Pulmonary artery endothelial cell (primary cell): ENCODE data around the gene CD151. TPM values are rescaled to one million over a fixed set of nuclear protein-coding genes. Genes with fewer than 3 reads are reported as not detected.

Experiments used
- DNase-seq: peaks from one replicate; pipeline ENCODE4 v3.0.0-alpha.2; 2011; ENCODE audit warnings: low read depth, low spot score
- total RNA-seq: library from RNA; depleted of rRNA; stranded (reverse); fragments of >200 nt; gene quantifications from 2 replicates; pipeline ENCODE4 v1.2.3, GENCODE V29; 2014

CD151 gene
- total RNA-seq: 578 and 647 TPM in 2 replicates

DNA sequence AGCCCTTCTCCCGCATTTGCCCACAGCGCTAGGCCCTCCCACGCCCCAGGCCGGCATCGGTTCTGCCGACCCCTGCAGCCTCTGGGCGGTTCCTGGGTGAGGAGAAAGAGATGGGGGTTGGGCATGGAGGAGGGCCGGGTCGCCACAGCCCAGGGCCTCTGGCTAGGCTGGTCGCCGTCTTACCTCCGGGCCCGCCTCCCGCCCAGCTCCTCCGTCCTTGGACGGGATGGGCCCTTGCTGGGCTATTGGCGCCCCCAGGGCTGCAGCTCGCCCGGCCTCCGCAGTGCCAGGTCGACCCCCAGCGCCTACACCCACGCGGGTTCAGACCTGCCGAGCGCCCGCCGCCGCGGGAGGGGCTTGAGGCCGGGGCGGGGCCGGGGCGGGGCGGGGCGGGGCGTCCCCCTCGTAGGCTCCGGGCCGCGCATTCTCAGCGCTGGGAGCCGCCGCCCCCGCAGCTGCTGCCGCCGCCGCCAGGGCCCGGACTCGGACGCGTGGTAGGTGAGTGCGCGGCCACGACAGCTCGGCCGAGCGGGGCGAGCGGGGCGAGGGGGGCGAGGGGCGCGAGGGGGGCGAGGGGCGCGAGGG, at the start of gene CD151:
Gene CD151 (plus strand): TSS at position 424 of the 585 bp plus-strand sequence. CDS start 3,118 bp downstream, outside the sequence.
- no peak for DNase-seq

DNA sequence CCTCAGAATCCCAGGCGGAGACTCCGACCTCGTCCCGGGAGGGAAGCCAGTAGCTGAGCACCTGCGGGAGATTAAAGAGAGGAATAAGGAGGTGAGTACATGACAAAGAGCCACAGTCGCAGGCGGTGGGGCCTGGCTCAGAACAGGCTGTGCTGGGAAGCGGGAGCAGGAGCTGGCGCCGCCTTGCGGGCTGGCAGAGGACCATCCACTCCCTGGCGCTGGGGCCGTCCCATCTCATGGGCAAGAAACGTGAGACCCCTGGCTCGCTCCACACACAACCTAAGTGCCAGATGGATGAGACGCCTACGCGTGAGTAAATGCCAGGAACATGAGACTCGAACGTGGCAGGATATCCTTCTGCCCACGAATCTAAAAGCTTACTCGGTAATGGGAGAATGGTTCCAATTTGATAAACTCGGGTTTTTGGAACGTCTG, 49.2 kb upstream of the CD151 start:
- peak; percentile 59 for DNase-seq

DNA sequence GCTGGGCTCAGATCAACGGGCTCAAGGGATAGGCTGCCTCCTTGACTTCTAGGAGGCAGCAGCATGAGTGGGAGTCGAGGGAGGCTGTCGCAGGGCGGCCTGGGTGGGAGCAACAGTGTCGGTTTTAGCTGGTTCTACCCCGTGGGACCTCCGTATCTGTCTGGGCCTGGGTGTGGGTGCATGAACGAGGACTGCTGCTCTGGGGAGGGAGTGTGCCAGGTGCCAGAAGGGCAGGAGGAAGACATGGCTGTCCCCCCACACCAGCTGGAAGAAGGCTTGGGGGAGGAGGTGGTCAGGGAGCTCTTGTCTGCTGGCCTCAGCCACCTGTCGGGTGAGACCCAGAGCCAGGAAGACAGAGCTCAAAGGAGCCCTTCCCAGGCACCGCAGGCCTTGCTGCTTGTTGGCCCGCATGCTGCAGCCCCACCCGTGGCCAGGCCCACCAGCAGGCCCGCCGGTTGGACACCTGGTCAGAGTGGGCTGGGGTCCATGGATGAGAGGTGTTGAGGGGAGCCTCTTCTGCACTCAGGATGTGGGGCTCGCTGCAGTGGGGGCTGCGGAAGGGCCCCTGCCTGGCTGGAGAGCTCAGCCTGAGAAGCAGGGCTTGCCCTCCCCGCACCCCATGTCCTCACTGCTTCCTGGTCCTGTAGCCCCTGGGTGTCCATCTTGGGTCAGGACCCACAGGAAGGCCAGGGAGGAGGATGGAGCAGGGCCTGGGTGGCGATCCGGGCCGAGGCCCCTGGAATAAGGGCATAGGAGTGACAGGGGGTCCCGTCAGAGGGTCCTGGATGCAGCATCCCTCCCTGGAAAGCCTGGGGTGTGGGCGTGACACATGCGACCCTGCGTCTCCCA, 46.3 kb upstream of the CD151 start:
- DNase-seq: no peak

DNA sequence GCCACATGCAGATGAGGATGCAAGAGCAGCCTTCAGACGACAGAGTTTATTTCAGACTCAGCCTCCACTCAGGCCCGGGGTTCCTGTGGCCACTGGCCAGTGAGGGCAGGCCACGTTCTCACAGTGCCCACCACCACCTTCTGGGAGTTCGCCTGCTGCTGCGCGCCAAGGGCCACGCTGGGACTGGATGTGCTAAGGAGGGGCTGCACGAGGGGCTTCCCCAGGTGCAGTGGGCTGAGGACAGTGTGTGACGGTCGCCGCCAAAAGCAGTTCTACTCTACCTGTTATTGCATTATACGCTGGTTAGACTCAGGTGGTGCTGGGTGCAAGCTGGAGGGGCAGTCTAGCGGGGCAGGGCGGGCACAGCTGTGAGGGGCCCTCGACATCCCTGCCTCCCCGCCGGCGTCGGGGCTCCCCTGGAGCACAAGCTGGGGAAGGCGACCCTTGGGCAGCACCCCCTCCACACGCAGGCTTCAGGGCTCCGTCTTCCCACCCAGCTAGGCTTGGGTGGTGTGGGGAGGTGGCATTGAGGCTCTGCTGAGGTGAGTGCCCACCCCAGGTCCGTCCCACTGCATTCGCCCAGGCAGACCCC, 45.6 kb upstream of the CD151 start:
- no peak for DNase-seq

DNA sequence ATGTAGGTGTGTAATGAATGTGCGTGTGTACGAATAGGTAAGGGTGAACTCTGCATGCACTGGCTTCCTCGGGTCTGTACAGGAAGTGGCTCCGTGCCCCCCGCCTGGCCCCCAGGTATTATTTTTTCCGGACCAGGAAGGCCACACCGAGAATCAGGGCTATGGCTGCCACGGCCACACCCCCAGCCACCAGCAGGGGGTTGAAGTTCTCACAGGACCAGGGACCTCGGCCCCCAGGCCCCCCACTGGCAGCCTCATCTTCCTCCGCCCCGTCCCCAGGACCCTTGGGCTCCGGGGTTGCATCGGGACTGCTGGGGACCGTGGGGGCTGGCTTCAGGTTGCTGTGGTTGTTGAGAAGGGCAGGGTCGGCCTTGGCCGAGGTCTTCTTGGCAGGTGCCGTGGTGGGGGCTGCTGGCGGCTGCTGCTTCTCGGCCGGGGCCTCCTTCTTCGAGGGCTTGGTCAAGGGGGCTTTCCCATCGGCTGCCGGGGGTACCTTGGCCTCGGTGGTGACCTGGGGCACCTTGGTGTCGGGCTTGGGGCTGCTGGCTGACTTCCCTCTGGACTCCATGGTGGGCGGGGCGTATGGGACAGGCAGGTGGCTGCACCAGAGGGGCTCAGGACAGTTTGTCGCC, 44.6 kb upstream of the CD151 start:
- DNase-seq: no peak

DNA sequence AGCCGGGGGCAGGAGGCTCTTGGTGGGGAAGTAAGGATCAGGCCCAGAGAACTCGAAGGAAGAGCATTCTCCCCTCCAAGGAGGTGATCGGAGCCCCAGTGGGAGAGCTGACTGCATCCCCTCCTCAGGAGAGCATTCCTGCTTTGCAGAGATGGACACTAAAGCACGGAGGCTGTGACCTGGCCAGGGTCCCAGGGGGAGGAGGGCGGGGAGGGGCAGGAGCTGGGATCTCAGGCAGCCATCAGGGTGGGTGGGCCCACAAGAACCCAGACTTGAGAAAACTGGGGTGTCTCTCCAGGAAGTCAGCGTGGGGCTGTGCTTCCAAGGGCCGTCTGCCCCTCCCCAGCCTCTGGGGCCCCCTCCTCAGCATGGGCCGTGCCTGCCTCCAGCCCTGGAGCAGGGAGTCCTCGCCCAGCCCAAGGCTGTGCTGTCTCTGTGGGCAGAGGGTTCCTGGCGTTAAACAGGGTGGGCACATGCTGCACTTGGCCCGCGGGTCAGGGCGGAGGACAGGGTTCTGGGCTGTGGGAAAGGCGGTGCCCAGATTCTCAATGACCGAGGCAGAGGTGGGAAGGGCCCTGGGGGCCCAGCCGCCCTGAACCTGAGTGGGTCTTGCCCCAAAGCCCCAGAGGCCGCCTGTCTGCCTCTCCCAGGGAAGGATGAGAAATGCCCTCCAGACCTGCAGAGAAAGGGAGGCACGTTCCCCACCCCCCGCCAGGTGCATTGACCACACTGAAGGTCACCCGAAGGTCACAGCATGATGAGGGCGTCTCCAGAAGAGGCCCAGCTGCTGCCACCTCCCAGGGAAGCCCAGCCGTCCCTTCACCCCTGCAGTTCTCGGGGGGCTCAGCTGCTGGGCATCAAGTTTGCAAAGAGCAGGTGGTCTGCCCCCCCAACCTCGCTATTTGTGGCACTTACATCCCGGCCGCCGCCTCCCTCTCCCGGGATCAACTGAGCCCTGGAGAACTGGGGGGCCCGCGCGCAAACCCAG, 43.5 kb upstream of the CD151 start:
- DNase-seq: no peak

DNA sequence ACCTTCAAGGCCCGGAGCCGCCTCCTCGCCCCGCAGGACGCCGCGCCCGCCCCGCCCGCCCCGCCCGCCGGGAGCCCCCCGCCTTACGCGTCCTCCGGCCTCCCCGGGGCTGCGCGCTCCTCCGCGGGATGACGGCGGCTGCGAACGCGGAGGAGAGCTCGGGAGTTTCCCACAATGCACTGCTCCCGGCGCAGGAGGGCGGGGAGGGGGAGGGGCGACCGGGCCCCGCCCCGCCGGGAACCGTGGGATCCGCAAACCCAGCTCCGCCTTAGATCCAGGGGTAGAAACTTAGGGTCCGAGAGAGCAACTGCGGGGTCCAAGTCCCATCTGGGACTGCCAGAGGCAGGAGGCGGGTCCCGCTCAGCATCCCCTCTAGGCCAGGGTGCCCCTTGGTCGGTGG, 42.8 kb upstream of the CD151 start, which contains the start of gene CEND1:
Gene CEND1 (minus strand): TSS at position 148 of the 400 bp plus-strand sequence. CDS start 1,514 bp downstream, outside the sequence.
- no peak for DNase-seq

DNA sequence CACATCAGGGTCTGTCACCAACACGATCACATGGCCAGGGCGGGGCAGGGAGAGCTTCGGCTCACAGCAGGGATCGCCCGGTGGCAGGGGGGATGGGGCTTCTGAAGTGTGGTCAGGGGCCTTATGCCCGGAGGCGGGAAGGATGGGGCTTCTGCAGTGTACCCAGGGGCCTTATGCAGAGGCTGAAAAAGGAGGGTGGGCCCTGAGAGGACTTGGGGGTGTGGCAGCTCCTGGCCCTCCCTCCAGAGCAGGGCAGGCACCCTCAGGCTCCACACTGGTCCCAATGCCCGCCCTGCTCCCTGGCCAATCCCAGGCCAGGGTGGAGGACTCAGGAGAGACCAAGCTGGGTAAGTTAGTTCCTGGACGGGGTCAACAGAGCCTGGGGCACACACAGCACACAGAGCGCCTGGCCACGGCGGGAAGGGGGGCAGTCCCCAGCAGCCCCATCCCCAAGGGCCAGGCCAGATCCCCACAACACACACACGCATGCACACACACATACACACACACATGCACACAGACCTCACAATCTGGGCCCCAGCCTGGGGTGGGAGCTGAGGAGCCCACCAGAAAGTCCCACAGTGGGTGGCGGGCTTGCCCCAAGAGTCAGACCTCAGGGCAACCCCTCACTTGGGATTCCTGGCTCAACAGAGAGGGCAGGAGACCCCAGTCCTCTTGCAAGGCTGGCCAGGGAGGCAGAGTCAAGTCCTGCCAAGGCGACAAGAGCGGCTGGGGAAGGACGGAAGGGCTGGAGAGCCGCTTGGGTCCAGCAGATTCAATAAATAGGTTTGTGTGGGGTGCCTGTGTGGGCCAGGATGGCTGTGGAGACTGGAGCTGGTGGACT, 41.8 kb upstream of the CD151 start:
- no peak for DNase-seq

DNA sequence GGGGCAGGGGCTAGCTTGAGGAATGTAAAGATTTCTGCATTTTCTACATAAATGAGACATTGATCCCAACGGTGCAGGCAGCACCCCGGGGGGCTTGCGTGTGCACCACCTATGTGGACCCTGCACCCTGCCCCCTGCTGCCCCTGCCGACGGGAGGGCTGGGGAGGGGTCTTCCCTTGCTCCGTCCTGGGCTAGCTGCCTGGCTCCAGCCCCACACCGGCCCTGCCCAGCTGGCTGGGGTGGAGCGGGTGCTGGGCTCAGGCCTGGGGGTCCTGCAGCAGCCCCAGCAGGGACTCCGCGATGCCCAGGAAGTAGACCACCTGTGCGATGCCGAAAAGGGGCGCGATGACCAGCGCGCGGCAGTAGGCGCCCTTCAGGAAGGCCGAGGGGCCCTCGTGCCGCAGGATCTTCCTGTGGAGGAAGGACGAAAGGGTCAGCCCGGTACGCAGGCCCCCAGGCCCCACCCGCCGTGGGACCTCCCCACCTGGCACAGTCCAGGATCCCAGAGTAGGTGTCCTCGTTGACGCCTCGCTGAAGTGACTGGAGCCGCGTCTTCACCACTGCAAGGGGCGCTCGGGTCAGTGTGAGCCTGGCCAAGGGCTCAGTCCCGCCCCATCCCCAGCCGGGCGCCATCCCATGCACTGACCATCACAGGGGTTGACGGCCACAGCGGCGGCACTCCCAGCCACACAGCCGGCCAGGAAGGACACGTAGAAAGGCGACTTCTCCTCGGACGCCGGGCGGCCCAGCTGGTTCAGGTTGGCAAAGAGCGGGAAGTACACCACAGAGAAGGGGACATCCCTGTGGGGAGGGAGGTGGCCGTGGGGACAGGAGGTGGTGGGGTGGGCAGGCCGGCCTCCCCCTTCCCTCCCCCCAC, 40.9 kb upstream of the CD151 start:
- DNase-seq: no peak

DNA sequence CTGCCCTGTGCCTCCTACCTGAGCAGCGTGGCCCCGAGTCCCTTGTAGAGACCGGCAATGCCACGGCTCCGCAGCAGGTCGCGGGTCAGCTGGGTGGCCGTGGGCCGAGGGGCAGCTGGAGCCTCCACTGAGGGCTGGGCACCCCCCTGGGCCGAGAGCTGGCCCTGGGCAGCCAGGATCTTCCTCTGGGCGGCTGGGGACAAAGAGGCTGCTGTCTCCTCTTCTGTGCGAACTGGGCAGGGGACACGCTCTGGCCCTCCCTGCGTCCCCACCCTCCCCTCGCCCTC, 40.3 kb upstream of the CD151 start:
- DNase-seq: no peak

DNA sequence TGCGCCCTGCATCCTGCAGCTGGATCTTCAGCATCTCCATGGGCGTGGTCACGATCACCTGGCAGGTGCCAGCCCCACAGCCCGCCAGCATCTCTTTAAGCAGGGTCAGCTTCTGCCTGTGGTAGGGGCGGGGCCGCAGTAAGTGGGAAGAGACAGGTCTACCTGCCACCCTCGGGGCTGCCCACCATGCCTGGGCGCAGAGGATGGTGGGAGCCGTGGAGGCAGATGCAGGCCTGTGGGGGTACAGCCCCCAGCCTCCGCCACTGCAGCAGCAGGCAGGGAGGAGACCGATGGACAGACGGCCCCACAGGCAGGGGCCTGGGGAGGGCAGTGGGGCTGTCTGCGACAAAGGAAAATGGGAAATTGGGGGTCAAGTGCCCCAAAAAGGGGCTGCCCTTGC, 39.9 kb upstream of the CD151 start:
- no peak for DNase-seq

DNA sequence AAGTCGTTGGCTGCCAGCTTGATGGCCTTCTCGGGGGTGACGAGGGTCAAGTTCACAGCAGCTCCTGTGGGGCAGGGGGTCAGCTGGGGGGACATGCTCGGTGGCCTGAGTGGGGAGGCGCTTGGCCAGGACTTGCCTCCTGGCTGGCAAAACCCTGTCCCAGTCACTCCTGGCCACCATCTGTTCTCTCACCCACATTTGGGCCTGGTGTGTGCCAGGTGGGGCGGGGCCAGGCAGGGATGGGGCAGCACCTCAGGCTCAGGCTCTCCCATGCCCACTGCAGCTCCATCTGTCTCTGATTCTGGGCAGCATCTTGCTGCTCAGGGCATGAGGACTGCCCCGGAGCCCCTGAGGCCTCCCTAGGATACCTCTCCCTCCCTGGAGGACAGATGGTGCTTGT, 39.2 kb upstream of the CD151 start:
- no peak for DNase-seq

DNA sequence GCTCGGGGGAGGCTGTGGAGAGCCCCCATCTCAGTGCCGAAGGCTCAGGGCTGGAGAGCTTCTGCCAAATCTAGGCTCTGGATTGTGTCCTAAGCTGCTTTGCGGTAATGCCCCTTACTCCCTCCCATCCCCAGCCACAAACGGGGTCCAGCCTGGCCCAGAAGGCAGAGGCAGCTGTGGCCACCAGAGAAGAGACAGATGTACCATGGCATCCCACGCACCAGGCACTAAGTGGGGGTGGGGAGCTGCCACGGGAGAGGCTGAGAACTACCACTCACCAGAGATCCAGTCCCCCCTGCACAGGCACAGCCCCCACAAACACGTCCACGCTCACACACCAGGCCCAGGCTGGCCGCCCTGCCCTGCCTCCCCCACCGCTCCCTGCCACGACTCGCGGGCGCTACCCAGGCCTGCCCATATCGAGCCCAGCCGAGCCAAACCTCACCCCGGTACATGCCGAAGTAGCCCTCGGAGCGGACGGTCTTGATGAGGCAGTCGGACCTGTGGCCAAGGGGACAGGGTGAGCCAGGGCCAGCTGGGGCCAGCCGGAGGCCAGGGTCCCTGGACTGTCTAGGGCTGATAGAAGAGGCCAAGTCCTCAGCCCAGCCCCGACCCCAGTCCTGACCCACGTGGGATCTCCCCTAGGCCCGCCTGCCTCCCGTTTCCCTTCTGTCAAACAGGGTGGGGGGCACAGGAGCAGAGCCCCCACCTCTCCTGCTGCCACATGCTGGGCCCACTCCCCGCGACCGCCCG, 38.6 kb upstream of the CD151 start:
- no peak for DNase-seq

DNA sequence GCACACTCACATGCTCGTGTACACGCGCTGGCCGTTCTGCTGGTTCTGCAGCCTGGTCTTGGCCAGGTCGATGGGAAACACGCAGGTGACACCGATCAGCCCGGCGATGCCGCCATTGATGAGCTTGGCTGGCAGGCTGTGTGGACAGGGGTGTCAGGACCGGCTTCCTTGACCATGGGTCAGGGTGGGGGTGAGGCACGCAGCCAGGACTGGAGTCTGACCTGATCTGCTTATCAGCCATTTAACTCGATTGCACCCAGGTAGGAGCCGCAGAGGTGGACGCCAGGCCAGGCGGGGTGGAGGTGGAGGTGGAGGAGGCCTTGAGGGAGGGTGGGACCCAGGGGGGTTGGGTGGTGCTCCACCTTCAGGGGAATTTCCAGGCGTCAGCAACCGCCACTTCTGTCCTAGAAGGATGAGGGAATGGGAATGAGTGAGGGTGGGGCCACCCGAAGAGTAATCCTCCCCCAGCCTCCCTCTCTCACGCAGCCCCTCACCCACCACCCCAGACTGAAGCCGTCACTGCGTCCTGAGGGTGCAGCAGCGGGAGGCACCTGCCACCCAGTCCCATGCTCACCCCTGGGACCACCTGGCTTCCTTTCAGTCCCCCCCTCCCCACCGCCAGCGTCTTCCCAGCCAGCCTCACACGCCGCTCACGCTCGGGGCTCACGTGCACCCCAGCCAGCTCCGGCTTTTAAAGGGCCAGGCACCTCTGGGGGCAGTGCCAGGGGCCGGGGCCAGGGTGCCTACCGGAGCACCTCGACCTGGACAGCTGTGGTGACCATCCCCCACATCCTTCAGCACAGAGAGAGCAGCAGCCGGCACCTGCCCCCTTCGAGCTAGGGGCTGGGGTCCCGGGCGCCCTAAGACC, 37.8 kb upstream of the CD151 start:
- DNase-seq: no peak

DNA sequence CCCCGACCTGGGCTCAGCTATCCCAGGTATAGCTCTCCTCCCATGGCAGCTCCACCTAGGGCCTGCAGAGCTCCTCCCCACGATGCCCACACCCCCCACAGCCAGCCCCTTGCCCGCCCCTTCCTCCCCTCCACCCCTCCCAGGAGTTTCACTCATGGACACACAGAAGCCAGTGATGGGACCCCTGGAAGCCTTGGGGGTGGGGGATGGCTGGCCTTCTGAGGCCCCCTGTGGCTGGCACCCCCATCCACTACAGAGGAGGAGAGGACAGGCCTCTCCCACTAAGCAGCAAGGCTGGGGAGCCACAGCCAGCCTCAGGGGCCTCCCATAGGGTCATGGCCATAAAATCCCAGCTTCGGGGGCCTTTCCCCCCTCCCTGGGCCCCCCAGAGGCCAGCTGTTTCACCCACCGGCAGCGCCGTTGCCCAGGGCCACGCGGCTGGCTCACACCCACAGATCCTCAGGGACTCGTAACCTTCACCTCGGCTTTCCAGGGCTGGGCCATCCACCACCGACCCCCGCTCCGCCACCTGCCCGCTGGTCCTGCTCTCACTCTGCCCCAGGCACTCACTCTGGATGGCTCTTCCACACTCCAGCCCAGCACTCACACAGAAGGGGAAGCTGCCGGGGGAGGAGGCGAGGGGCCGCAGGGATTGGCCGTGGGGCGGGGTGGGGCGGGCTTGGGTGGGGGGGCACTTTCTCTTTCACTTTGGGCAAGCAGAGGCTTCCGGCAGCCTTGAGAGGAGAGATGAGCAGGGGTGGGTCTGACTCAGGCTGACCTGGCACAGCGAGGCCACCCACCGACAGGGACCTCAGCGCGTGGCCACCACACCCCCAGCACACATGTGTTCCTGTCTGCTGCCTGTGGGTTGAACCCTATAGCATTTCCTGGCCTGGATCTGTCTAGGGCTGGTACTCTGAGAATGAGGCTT, 36.9 kb upstream of the CD151 start:
- no peak for DNase-seq

DNA sequence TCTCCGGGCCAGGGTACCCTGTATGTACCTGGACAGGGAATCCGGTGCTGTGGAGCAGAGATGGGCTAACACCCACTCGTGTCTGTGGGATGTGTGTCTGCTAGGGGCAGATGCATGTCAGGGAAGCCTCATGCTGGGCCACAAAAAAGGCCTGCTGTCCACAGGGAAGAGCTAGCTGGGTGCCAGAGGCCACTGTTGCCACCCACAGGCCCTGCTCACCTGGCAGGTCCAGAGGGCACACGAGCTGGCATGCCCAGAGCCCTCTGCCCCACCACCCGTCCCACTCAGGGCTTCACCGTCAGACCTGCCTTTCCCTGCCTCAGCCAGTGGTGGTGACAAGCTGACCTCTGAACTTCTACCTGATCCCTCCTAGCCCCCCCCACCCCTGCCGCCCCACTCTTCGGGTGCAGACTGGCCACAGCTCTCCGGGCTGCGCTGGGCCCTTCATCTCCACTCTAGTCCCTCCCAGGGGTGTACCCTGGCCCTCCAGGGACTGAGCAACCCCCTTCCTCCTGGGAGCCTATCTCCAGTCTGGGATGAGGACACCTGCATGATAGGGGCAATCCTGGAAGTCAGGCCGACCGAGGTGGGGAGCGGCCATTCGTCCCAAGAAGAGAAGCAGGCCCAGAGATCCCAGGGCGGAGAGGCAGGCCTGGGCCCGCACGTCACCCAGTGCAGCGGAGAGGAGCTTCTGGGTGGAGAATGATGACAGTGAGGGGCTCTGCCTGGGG, 36.0 kb upstream of the CD151 start:
- no peak for DNase-seq
